CD4-positive, alpha-beta T cell treated with Interleukin-15 for 1 hour (primary cell): ENCODE measurements around the gene ZNF48.

Experiments used
- DNase-seq: peaks from one replicate; pipeline ENCODE4 v3.0.0-alpha.2; 2020

Gene ZNF48

DNA sequence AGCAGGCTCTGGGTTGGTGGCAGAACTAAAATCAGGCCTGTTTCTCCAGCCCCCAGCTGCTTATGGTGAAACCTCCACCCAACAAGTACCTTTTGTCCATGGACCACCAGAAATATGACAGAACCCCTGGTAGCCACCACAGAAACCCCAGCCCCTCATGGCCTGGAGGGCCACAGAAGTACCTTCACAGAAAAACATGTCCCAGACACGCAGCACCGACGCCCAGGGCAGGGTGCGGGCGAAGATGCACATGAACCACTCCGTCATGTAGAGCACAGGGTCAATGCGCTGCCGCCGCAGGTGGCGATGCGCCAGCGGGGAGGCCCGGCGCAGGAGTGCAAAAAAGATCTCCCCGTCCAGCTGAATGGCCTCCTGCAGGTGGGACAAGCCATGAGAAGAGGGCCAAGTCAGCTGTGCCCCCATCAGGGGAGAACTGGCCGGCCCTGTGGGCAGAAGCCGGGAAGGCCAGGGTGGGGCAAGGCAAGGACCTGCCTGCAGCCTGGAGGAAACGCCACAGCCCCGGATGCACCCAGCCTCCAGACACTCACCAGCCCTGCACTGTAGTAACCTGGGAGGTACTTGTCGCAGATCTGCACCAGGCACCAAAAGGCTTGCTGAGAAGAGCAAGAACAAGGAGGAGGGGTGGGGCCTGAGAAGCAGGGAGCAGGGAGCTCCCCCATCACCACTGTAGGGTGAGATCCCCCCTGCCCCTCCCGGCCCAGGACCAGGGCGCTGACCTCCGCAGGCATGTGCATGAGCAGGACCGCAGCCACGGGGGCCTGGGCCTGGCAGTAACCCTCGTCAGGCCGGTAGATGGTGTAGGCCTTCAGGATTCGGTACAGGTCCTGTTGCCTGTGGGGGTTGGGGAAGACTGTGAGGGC lies 36.0 kb upstream of the ZNF48 start:
- DNase-seq = no peak

DNA sequence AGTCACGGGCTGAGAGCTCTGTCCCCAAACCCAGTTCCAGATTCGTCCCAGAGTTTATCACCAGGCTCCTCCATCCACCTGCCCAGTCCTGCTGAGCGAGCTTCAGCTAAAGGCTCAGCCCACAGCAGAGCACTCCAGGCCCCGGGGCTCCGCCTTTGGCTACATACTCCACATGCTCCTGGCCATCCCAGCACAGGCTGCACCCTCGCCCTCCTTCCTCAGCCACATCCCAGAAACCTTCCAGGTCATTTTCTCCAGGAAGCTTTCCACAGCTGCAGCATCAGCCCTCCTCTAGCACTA lies 35.4 kb upstream of the ZNF48 start:
- no peak for DNase-seq

DNA sequence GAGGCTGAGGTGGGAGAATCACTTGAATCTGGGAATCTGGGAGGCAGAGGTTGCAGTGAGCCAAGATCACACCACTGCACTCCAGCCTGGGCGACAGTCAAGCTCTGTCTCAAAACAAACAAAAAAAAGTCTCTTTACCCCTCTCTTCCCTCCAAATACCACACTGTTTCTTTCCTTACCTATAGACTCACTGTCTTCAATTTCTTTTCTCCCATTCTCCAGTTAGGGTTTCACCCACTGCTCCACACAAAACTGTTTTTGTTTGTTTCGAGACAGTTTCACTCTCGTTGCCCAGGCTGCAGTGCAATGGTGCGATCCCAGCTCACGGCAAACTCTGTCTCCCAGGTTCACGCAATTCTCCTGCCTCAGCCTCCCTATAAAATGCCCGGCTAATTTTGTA lies 34.0 kb upstream of the ZNF48 start:
- DNase-seq = no peak

DNA sequence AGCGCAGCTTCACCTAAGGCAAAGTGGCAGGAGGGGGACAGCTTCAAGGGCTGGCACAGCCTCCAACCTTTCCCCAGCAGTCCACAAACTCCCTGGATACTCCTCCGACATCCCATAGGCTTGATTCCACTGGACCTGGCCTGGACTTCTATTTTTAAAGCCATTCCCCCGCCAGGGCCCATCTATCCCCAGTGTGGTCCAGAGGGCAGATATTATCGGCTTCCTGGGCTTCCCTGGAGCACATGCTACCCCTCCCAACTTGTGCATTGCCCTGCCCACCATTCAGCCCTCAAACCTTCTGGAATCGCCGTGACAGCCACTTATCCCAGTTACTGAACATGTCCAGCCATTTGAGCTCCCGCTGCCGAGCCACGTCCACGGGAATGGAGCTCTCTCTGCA lies 30.0 kb upstream of the ZNF48 start:
- no peak for DNase-seq

DNA sequence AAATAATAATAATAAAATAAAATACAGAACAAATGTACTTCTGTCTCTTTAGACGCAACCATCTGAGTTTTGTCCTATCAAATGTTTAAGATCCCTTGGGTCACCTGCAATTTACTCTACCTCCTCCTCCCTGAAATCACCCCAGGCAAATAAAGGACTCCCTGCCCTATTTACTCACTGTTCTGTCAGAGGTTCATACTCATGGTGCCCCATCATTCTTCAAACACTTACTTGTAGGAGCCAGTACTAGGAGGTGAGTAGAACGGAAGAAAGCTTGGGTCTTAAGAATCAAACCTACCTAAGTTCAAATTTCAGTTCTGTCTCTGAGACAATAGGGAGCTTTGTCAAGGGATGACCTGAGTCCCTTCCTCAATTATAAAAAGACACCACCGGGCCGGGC lies 28.7 kb upstream of the ZNF48 start:
- DNase-seq = no peak

DNA sequence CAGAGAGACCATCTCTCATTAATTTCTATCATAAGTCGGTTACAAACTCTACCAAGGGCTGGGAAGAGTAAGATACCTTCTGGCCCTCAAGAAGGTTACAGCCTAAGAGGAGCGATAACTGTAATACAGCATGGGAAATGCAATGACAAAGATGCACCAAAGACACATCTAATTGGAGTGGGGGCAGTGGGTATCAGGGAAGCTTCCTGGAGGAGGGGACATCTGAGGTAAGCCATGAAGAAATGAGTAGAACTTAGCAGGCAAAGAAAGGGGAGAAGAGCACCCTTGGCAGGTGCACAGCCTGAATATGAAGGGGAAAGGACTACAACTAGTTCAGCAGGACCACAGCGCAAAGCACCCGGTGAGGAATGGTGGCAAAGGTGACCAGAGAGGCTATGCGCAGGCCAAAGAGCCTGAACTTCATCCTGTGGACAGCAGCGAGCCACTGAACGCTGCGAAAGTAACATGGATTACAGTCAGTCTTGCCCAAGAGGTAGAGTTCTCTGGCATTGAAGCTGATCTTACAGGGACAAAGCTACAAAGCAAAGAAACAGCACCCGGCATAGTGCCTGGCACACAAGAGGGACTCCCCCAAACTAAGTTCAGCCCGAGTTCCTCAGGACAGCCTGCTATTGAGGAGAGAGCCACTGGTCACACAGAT lies 27.7 kb upstream of the ZNF48 start:
- no peak for DNase-seq

DNA sequence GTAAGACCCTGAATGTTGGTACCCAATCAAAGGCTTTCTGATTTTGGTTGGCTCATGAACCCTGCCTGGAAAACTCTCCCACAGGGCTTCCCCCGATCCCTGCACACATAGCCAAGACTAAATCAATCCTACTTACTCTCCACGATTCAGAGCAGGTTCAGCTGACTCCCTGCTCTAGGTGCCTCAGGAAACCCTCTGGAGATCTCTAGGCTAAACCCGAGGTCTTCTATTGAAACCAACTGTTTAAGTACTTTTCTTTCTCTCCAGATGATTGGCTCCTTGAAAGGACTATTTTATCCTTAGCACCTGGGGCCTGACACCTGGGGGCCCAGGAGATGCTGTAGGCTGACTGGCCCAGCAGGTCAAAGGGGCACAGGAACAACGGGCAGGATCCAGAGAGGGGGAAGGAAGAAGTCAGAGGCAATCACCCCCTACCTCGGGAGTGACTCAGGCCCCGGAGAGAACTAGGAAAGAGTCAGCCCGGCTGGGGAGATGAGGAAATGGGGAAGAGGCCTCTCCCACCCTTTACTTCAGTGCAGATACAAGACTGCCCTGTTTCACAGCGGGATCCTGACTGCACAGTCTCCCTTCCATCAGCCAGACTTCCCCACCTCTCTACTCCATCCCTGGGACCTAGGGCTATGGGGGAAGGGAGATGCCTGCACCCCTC lies 27.0 kb upstream of the ZNF48 start:
- peak; percentile 54 for DNase-seq

DNA sequence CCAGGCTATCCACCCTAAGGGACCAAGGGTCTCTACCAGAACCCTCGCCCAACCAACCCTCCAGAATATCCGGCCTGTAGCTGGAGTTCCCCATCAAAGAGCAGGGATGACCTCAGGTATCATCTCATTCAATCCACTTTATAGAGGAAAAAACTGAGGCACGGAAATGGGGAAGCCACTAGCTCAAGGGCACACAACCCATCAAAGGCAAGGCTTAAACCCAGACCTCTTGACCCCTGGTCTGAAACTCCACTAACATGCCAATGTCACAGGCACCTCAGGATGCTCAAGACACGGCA lies 26.5 kb upstream of the ZNF48 start:
- DNase-seq = no peak

DNA sequence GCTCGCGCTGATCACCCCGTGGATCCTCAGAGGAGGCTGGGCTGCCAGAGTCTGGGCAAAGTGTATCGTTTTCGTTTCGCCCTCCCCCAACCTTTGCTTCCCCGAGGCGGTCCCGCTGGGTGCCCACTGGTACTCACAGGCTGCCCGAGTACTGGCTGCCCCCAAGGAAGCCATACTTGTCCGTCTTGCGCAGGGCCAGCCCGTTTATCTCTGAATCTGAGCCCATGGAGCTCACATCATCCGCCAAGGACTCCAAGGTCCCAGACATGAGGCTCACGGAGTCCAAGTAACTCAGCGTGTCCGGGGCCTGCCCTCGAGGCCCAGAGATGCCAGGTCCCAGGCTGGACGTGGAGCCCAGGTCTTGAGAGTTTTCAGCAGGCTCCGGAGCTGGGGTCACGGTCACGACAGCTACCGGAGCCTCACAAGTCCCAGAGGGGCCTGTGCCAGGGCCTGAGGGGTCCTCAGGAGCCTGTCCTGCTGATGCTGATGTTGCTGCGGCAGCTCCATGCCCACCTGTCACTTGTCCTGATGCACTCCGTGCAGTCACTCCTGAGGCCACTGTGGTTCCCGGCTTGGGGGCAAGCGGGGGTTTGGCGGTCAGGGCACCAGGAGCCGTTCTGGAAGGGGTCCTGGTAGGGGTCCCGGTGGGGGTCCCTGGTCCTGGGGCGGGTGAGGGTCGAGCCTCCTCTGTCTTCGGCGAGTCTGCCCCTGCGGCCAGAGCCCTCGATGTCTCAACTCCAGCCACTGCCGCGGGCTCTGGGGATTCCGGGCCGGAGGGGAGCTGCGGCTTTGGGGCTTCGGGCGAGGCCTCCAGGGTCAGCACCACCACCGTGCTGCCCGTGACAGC lies 25.9 kb upstream of the ZNF48 start:
- no peak for DNase-seq

DNA sequence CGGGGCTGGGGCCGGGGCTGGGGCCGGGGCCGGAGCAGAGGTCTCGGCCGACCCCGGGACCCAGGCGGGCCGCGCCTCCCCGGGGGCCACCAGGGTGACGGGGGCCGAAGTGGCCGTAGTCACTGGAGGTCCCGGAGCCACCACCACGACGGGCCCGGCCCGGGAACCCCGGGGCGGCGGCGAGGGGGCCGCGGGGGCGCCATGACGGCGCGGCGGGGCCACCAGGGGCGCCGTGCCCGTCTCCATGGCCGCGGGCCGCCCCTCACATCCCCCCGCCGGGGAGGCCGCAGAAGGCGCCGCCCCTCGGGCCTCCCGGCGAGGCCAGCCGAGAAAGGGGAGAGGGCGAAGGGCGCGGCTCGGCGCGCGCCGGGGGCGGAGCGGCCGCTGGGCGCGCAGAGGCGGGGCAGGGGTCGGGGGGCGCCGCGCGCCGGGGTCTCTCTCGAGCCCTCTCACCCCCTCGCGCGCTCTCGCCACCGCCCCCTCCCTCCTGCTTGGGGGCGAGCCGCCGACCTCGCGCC lies 25.2 kb upstream of the ZNF48 start:
- no peak for DNase-seq

DNA sequence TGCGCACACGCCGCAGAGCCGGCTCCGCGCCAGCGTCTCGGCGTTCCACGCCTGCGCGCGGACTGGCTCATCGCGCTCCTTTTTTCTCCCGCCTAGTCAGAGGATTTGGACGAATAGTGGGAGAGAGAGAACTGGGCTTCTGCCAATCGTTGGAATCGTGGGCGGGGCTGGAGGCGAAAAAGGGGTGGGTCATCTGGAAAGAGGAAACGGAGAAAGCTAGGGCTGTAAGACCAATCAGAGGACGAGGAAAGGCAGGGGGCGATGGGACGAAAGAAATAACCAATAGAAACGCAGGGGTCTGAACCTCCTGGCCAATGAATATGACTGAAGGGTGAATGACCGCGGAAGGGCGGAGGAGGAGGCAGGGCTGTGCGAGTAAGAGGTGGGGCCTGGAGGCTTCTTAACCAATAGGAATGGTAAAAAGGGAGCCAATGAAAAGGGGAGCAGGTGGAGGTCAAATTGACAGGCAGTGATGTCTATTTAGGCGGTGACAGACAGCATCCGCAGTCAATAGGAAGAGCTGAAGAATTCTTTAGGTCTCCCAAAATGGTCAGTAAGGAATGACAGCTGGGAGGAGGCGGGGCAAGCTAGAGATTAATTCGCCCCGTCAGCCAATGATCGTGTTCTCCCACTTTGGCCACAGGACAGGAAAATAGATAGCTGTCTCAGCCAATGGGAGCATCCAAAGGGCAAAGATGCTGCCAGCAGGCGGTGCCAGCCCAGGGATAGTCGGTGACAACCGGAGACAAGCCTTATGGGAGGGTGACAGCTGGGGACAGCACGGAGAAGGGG lies 24.6 kb upstream of the ZNF48 start, which contains the start of gene TBC1D10B:
Gene TBC1D10B (minus strand): TSS at position 39 of the 792 bp plus-strand sequence. CDS start 311 bp downstream, outside the sequence.
- peak; percentile 100 for DNase-seq

DNA sequence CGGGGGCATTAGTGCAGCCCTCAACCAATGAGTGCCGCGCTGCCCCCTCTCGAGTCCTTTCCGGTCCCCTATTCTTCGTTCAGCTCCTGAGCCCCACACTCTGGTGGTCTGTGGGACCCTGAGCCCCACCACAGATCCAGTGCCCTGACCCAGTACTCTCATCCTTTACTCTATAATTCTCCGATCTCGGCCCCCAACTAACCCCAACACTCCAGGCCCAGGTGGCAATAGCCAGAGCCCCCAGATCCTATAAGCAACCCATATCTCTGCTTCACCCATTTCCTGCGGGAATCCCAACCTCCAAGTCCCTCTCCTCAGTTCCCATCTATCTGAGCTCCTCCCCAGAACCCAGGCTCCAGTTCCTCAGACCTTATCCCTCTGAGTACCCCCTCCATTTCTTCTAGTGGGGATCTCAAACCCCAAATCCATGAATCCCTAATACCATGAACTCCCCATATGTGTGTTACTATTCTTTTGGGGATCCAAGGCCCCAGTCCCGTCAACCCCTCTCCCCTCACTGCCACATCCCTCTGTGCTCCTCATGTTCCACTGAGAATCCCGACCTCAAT lies 23.9 kb upstream of the ZNF48 start:
- no peak for DNase-seq

DNA sequence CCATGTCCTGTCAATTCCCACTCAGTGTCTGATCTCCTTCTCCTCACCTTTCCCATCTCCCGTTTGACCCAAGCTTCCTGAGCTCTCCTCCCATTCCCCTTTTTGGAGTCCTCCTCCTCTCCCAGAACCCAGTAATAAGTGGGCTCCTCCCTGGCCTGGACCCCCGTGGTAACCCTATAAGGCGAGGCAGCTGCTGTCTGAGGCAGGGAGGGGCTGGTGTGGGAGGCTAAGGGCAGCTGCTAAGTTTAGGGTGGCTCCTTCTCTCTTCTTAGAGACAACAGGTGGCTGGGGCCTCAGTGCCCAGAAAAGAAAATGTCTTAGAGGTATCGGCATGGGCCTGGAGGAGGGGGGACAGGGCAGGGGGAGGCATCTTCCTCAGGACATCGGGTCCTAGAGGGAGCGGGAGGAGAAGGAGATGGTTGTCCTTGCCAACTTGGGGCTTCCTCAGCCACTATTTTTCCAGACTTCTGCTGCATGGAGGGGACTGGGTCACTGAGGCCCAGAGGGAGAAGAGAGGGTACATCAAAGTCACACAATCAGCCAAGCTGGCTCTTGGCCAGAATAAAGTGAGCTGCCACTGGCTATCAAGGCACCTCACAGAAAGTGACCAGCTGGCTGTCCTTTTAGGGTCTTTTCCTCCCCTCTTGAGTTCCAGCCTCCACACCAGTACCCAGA lies 23.0 kb upstream of the ZNF48 start:
- DNase-seq = no peak

DNA sequence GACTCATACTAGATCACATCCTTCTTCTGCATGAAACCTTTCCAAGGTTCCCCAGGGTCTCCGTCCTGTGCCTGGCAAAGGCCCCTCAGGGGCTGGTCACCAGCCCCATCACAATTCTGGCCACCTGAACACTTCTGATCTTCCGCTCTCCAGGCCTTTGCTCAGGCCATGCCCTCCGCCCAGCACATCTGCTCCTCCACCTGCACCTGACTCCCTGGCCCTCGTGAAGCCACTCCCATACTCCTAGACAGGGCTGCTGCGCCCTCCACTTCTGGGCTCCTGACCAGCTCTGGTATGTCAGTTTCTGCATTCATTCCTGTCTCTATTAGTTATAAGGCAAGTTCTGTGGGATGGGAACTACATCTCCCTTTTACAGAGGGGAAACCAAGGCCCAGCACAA lies 22.5 kb upstream of the ZNF48 start:
- DNase-seq = no peak

DNA sequence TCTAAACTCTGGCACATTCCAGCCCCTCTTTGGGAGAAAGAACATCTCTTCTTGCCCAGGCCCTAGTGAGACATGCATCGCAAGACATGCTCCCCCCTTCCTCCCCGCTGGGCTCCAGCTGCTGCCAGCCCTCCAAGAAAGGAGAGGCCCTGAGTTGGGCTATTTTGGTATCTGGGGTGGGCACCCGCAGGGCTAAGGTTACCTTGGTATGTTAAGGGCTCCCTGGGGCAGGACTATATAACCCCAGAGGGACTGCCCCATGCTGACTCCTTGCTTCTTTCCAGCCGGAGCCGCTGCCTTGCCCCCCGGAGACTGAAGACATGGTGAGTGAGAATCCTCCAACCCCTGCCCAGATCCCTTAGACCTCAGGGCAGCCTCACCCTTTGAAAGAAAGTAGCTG lies 20.7 kb upstream of the ZNF48 start, which contains the start of gene MYL11:
Gene MYL11 (plus strand): TSS at position 265 of the 400 bp plus-strand sequence. CDS start 56 bp downstream, at position 321.
- no peak for DNase-seq

DNA sequence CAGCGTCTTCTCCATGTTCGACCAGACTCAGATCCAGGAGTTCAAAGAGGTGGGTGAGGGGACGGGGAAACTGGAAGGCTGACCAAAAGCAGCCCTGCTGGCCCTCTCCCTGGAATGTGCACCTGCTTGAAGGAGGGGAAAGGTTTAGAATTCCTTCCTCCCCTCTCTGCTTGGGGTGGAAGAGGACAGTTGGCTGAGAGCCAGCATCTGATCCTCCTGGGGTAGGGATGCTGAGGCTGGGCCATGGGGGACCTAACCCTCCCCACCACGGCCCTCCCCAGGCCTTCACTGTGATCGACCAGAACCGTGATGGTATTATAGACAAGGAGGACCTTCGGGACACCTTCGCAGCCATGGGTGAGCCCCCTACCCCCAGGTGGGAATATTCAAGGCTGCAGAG lies 19.4 kb upstream of the ZNF48 start:
- no peak for DNase-seq

DNA sequence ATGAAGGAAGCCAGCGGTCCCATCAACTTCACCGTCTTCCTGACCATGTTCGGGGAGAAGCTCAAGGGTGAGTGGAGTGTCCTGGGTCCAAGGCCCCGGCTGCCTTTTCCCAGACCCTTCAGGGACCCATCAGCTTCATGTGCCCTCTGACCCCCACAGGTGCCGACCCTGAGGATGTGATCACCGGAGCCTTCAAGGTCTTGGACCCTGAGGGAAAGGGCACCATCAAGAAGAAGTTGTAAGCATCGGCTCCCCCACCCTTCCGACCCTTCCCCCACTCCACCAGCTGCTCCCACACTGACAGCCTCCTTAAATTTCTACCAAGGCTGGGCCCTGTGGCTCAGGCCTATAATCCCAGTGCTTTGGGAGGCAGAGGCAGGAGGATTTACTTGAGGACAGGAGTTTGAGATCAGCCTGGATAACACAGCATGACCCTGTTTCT lies 18.7 kb upstream of the ZNF48 start:
- DNase-seq = no peak

DNA sequence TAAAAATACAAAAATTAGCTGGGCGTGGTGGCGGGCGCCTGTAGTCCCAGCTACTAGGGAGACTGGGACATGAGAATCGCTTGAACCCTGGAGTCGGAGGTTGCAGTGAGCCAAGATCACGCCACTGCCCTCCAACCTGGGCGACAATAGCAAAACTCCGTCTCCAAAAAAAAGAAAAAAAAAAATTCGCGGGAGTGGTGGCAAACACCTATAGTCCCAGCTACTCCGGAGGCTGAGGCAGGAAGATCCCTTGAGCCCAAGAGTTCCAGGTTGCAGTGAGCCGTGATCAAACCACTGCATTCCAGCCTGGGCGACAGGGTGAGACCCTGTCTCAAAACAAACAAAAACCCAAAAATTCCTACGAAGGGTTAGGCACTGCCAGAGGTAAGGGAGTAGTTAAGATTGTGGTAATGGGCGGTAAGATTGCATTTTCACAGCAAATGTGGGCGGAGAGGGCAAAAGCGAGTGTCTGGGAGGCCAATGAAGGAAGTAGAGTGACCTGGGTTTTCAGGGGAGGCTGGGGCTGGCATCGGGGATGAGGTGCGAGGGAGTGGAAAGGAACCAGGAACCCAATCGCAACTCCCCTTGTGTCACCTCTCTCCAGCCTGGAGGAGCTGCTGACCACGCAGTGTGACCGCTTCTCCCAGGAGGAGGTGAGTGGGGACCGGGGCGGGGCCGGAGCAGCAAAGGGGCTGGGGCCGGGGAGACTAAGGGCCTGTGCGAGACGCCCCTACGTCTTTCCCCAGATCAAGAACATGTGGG lies 18.0 kb upstream of the ZNF48 start:
- DNase-seq = no peak

DNA sequence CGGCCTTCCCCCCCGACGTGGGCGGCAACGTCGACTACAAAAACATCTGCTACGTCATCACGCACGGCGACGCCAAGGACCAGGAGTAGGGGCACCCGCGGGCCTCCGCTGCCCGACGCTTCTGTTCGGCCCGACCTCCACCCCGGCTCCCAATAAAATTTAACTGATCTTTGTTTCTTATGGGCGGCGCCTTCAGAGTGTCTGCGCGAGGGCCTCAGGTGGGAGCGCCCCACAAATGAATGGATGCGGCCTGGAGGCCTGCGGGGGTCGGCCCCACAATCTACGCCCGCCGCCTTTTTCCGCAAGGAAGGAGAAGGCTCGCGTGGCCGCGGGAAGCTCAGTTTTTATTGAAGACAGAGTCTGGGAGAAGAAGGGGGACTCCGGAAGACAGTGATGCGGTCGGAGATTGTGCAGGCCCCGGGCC lies 17.4 kb upstream of the ZNF48 start:
- DNase-seq = peak; percentile 94
